ENCODE data around the gene TAF4. TPM values are rescaled to one million over a fixed set of nuclear protein-coding genes. Genes with fewer than 3 reads are reported as not detected.

The TAF4 gene
- total RNA-seq, 1 experiment from 2014 or later = 19.5 TPM

GRCh38 chr20:62051546-62052255 is 14.0 kb downstream of the TAF4 start:
- Histone ChIP-seq H3K4me3 (ENCODE audit: low read length) (peak overlapping the region; percentile 16; the same call in 1 of the 2 replicates), H3K9me3 (ENCODE audit: low read length) (no peaks in the 10 kb centered on the region), H3K9me2 (replicated peaks; ENCODE audit: insufficient read depth, low read length) (no peaks in the 10 kb centered on the region), H3K27me3 (ENCODE audit: low read length) (no peaks in the 10 kb centered on the region), H4K20me1 (ENCODE audit: insufficient read depth, low read depth, low read length) (peaks cover 45% of the 10 kb centered on the region; the same call in 1 of the 2 replicates), H2AFZ (ENCODE audit: low read length) (no peak overlapping the region), H3K36me3 (ENCODE audit: insufficient read depth, low read length) (peaks cover 11% of the 10 kb centered on the region; the same call in 1 of the 2 replicates), H3K27ac (ENCODE audit: low read length) (peak overlapping the region; percentile 87), H3K4me2 (ENCODE audit: low read depth, low read length, poor library complexity, severe bottlenecking) (peak overlapping the region; percentile 66), H3K79me2 (ENCODE audit: low read length) (peaks cover 100% of the 10 kb centered on the region), H3K9ac (ENCODE audit: low read length) (peak overlapping the region; percentile 65), H3K4me1 (ENCODE audit: low read length) (peaks cover 66% of the 10 kb centered on the region)
- no peak for DNase-seq

DNA sequence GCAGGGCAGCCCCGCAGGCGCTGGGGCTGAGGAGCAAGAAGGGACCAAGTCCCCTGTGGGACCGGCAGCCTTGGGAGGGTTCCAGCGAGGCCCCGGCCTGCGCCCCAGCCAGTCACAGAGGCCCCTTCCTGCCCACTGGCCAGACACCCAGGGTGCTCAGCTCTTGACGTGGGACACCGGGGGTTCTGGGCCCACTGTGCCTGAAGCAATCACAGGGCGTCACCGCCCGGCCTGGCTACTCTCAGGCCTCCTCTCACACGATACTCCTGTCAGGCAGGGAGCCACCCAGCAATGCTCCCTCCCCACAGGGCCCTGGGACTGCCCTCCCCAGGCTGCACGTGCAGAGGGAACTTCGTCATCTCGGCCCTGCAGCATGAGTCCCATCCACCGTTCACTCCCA is 14.5 kb downstream of the TAF4 start:
- Histone ChIP-seq H3K36me3 (ENCODE audit: insufficient read depth, low read length) (peaks cover 8% of the 10 kb centered on the region; the same call in 1 of the 2 replicates), H3K27ac (ENCODE audit: low read length) (peak overlapping the region; percentile 87), H3K4me3 (ENCODE audit: low read length) (peak overlapping the region; percentile 16; the same call in 1 of the 2 replicates), H3K4me2 (ENCODE audit: low read depth, low read length, poor library complexity, severe bottlenecking) (peak overlapping the region; percentile 66), H4K20me1 (ENCODE audit: insufficient read depth, low read depth, low read length) (peaks cover 50% of the 10 kb centered on the region; the same call in 1 of the 2 replicates), H2AFZ (ENCODE audit: low read length) (no peak overlapping the region), H3K27me3 (ENCODE audit: low read length) (no peaks in the 10 kb centered on the region), H3K9ac (ENCODE audit: low read length) (peak overlapping the region; percentile 65), H3K4me1 (ENCODE audit: low read length) (peaks cover 72% of the 10 kb centered on the region), H3K9me3 (ENCODE audit: low read length) (no peaks in the 10 kb centered on the region), H3K9me2 (replicated peaks; ENCODE audit: insufficient read depth, low read length) (no peaks in the 10 kb centered on the region), H3K79me2 (ENCODE audit: low read length) (peaks cover 100% of the 10 kb centered on the region)
- DNase-seq = peak; percentile 65

DNA sequence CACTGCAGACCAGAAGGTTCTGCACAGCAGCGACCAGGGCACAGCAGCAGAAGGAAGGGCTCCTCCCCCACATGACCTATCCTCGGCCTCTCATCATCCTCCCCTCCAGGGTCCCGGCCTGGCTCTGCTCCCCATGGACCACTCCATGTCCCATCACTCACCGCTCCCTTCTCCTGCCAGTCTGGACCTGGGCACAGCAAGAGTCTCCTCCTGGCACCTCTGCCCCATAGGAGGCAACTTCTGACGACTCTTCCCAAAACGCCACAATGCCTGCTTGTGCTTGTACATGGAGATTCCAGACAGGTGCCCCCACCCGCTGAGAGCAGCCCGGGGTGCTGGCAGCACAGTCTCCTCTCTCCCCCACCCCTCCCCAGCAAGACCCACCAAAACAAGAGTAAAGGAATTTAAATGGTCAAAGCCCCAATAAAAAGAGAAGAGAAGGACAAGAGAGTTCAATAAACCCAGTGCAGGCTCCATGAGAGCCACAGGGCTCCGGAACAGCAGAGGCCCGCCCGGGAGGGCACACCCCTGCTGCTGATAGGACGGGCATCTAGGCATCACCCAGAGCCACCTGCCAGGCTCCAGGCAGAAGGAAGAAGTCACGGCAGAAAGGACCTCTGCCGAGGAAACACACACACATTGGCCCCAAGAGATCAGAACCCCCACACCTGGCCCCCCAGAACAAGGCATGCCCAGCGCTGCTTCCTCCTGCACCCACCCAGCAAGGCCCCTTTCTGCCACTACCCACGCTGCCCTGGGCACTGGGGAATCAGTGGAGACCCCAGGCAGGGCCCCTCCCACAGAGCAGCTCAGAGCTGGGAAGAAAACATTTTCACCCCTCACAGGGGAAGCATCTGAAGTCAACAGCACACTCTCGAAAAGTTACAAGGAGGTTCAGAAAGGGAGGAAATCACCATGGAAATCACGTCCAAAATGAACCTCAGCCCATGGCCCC is 15.2 kb downstream of the TAF4 start:
- no peaks in the 10 kb centered on the region for H3K27me3 ChIP-seq (ENCODE audit: low read length)
- no peaks in the 10 kb centered on the region for H3K9me3 ChIP-seq (ENCODE audit: low read length)
- peak; percentile 72 for DNase-seq
- peaks cover 48% of the 10 kb centered on the region; the same call in 1 of the 2 replicates for H4K20me1 ChIP-seq (ENCODE audit: insufficient read depth, low read depth, low read length)
- H3K27ac ChIP-seq (ENCODE audit: low read length) = peak overlapping the region; percentile 87
- no peaks in the 10 kb centered on the region for H3K9me2 ChIP-seq (replicated peaks; ENCODE audit: insufficient read depth, low read length)
- peak overlapping the region; percentile 16; the same call in 1 of the 2 replicates for H3K4me3 ChIP-seq (ENCODE audit: low read length)
- H3K36me3 ChIP-seq (ENCODE audit: insufficient read depth, low read length) = peaks cover 7% of the 10 kb centered on the region; the same call in 1 of the 2 replicates
- peak overlapping the region; percentile 66 for H3K4me2 ChIP-seq (ENCODE audit: low read depth, low read length, poor library complexity, severe bottlenecking)
- H3K79me2 ChIP-seq (ENCODE audit: low read length) = peaks cover 100% of the 10 kb centered on the region
- H2AFZ ChIP-seq (ENCODE audit: low read length) = no peak overlapping the region
- H3K9ac ChIP-seq (ENCODE audit: low read length) = peak overlapping the region; percentile 65
- peaks cover 79% of the 10 kb centered on the region for H3K4me1 ChIP-seq (ENCODE audit: low read length)

GRCh38 chr20:62049342-62050165 is 16.1 kb downstream of the TAF4 start:
- Histone ChIP-seq H3K9ac (ENCODE audit: low read length) (no peak overlapping the region), H3K36me3 (ENCODE audit: insufficient read depth, low read length) (peaks cover 4% of the 10 kb centered on the region; the same call in 1 of the 2 replicates), H3K79me2 (ENCODE audit: low read length) (peaks cover 100% of the 10 kb centered on the region), H3K4me2 (ENCODE audit: low read depth, low read length, poor library complexity, severe bottlenecking) (no peak overlapping the region), H3K9me3 (ENCODE audit: low read length) (no peaks in the 10 kb centered on the region), H4K20me1 (ENCODE audit: insufficient read depth, low read depth, low read length) (peaks cover 39% of the 10 kb centered on the region; the same call in 1 of the 2 replicates), H3K9me2 (replicated peaks; ENCODE audit: insufficient read depth, low read length) (no peaks in the 10 kb centered on the region), H3K27ac (ENCODE audit: low read length) (0 out of 2 replicates have a peak overlapping the region, but pooled peaks have one; percentile 87), H3K4me1 (ENCODE audit: low read length) (peaks cover 88% of the 10 kb centered on the region), H3K4me3 (ENCODE audit: low read length) (no peak overlapping the region), H2AFZ (ENCODE audit: low read length) (no peak overlapping the region), H3K27me3 (ENCODE audit: low read length) (no peaks in the 10 kb centered on the region)
- no peak for DNase-seq

DNA sequence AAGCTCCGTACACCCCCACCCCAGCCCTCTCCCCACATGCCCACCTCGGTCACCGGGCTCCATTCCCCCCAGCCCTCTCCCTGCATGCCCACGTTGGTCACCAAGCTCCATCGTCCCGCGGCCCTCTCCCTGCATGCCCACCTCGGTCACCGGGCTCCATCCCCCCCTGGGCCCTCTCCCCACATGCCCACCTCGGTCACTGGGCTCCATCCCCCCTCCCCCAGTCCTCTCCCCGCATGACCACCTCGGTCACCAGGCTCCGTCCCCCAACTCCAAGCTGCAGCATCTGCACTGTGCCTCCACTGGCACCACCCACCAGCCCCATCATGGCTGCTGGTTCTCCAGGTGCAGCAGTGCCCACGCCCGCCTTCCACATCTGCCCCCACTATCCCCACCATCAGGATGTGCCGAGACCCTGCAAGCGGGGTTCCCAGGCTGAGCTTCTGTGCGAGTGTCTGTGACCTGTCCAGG is 16.8 kb downstream of the TAF4 start:
- peaks cover 4% of the 10 kb centered on the region; the same call in 1 of the 2 replicates for H3K36me3 ChIP-seq (ENCODE audit: insufficient read depth, low read length)
- DNase-seq = no peak
- no peak overlapping the region for H2AFZ ChIP-seq (ENCODE audit: low read length)
- H4K20me1 ChIP-seq (ENCODE audit: insufficient read depth, low read depth, low read length) = peaks cover 37% of the 10 kb centered on the region; the same call in 1 of the 2 replicates
- no peak overlapping the region for H3K27ac ChIP-seq (ENCODE audit: low read length)
- peaks cover 100% of the 10 kb centered on the region for H3K79me2 ChIP-seq (ENCODE audit: low read length)
- no peaks in the 10 kb centered on the region for H3K9me2 ChIP-seq (replicated peaks; ENCODE audit: insufficient read depth, low read length)
- no peaks in the 10 kb centered on the region for H3K27me3 ChIP-seq (ENCODE audit: low read length)
- peaks cover 92% of the 10 kb centered on the region for H3K4me1 ChIP-seq (ENCODE audit: low read length)
- no peak overlapping the region for H3K9ac ChIP-seq (ENCODE audit: low read length)
- no peak overlapping the region for H3K4me3 ChIP-seq (ENCODE audit: low read length)
- H3K9me3 ChIP-seq (ENCODE audit: low read length) = no peaks in the 10 kb centered on the region
- H3K4me2 ChIP-seq (ENCODE audit: low read depth, low read length, poor library complexity, severe bottlenecking) = no peak overlapping the region

DNA sequence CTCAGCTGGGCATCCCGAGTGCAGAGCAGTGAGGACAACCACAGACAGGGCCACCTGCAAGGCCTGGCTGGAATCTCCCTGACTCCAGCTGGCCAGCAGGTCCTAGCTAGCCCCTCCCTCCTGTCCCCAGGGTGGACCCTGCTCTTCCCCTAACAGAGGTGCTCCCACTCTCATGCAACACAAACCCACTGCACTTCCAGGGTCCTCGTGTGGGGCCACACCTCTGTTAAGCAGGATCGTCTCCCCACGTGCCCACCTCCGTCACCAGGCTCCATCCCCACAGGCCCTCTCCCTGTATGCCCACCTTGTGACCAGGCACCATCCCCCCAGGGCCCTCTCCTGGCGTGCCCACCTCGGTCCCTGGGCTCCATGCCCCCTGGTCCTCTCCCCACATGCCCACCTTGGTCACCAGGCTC is 17.3 kb downstream of the TAF4 start:
- Histone ChIP-seq H3K4me3 (ENCODE audit: low read length) (no peak overlapping the region), H2AFZ (ENCODE audit: low read length) (no peak overlapping the region), H3K79me2 (ENCODE audit: low read length) (peaks cover 98% of the 10 kb centered on the region), H3K9me2 (replicated peaks; ENCODE audit: insufficient read depth, low read length) (no peaks in the 10 kb centered on the region), H3K36me3 (ENCODE audit: insufficient read depth, low read length) (peaks cover 4% of the 10 kb centered on the region; the same call in 1 of the 2 replicates), H3K27me3 (ENCODE audit: low read length) (no peaks in the 10 kb centered on the region), H3K4me1 (ENCODE audit: low read length) (peaks cover 92% of the 10 kb centered on the region), H3K4me2 (ENCODE audit: low read depth, low read length, poor library complexity, severe bottlenecking) (no peak overlapping the region), H3K27ac (ENCODE audit: low read length) (peak overlapping the region; percentile 26; the same call in 1 of the 2 replicates), H3K9ac (ENCODE audit: low read length) (no peak overlapping the region), H3K9me3 (ENCODE audit: low read length) (no peaks in the 10 kb centered on the region), H4K20me1 (ENCODE audit: insufficient read depth, low read depth, low read length) (peaks cover 37% of the 10 kb centered on the region; the same call in 1 of the 2 replicates)
- DNase-seq = no peak

DNA sequence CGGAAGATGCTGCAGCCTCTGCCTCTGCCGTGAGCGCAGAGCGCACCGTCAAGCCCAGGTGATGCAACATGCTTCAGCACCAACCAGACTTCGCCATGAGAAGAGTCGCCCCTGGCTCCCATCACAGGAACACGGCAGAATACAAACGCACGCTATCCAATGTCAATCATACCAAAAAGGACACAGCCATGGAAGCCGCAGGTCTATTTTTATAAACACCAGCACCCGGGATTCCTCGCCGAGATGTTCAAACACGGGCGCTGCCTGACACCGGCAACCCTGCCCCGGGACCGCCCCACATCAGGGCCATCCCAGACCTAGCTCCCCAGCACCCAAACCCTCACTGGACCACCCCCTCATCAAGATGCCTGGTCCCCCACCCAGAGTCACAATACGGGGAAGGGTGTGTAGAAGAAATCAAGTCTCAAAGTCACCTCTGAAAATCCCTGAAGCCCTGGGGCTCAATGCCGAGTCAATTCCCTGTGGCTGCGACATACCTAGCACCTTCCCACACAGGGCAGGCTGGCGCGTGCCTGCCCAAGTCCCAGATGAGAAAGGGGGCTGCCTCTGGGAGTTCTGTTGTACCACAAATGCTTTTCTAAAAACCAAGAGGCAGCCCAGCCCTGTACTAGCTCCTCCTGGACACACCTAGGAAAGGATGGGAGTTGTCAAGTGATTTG is 17.9 kb downstream of the TAF4 start:
- H4K20me1 ChIP-seq (ENCODE audit: insufficient read depth, low read depth, low read length) = peaks cover 37% of the 10 kb centered on the region; the same call in 1 of the 2 replicates
- H3K27me3 ChIP-seq (ENCODE audit: low read length) = no peaks in the 10 kb centered on the region
- H3K9me2 ChIP-seq (replicated peaks; ENCODE audit: insufficient read depth, low read length) = no peaks in the 10 kb centered on the region
- no peaks in the 10 kb centered on the region for H3K9me3 ChIP-seq (ENCODE audit: low read length)
- H2AFZ ChIP-seq (ENCODE audit: low read length) = no peak overlapping the region
- no peak for DNase-seq
- H3K9ac ChIP-seq (ENCODE audit: low read length) = no peak overlapping the region
- no peak overlapping the region for H3K4me2 ChIP-seq (ENCODE audit: low read depth, low read length, poor library complexity, severe bottlenecking)
- peaks cover 4% of the 10 kb centered on the region; the same call in 1 of the 2 replicates for H3K36me3 ChIP-seq (ENCODE audit: insufficient read depth, low read length)
- peak overlapping the region; percentile 26; the same call in 1 of the 2 replicates for H3K27ac ChIP-seq (ENCODE audit: low read length)
- peaks cover 92% of the 10 kb centered on the region for H3K4me1 ChIP-seq (ENCODE audit: low read length)
- H3K79me2 ChIP-seq (ENCODE audit: low read length) = peaks cover 92% of the 10 kb centered on the region
- no peak overlapping the region for H3K4me3 ChIP-seq (ENCODE audit: low read length)
